OCI-LY7 (cell line): ENCODE results near the gene RAD23B. TPM values are rescaled to one million over a fixed set of nuclear protein-coding genes. Genes with fewer than 3 reads are reported as not detected.

ENCODE experiments used
- BruUV-seq: library from RNA; stranded (reverse); fragments of 400-500 nt; replicated peaks from 2 replicates; lab custom pipeline; 2021; lab: Mats Ljungman, UMichigan
- CTCF ChIA-PET: fragments of 300-600 bp; sonication (Branson Sonifier 250); formaldehyde crosslinking; loops from one replicate; lab custom pipeline; 2022; ENCODE audit warnings: antibody characterized with exemption; ENCODE audit not compliant: unreplicated experiment; lab: Charles Lee
- POLR2A ChIA-PET: fragments of 300-600 bp; sonication (Branson Sonifier 250); formaldehyde crosslinking; loops from one replicate; lab custom pipeline; 2022; ENCODE audit warnings: antibody characterized with exemption; lab: Charles Lee
- DNase-seq: peaks from one replicate; pipeline ENCODE4 v3.0.0-alpha.2; 2015; ENCODE audit warnings: low spot score
- H2AFZ ChIP-seq: fragments of 200-600 bp; sonication (generic), shearing (Covaris generic); 2 replicates; pipeline ENCODE4 v1.6.1; 2014; ENCODE audit warnings: mild to moderate bottlenecking, antibody characterized with exemption, low read length, moderate library complexity
- H3K27ac ChIP-seq: fragments of 200-600 bp; sonication (generic); 2 replicates; pipeline ENCODE4 v1.5.1; 2014; ENCODE audit warnings: mixed run types, low read depth, mild to moderate bottlenecking, moderate library complexity, low read length, inconsistent platforms; ENCODE audit not compliant: poor library complexity, severe bottlenecking
- H3K36me3 ChIP-seq: fragments of 200-600 bp; sonication (generic); 2 replicates; pipeline ENCODE4 v1.6.1; 2014; ENCODE audit warnings: mild to moderate bottlenecking, antibody characterized with exemption, low read length, moderate library complexity, mixed read lengths; ENCODE audit not compliant: insufficient read depth
- H3K4me1 ChIP-seq: fragments of 200-600 bp; sonication (generic); 2 replicates; pipeline ENCODE4 v1.5.1; 2014; ENCODE audit warnings: mild to moderate bottlenecking, low read length; ENCODE audit not compliant: insufficient read depth, poor library complexity, severe bottlenecking
- H3K4me2 ChIP-seq: fragments of 200-600 bp; sonication (generic); 2 replicates; pipeline ENCODE4 v1.6.1; 2014; ENCODE audit warnings: mild to moderate bottlenecking, low read length
- H3K4me3 ChIP-seq: fragments of 200-600 bp; sonication (generic); 2 replicates; pipeline ENCODE4 v1.5.1; 2014; ENCODE audit warnings: mild to moderate bottlenecking, low read depth, low read length; ENCODE audit not compliant: poor library complexity, severe bottlenecking
- H3K79me2 ChIP-seq: fragments of 200-600 bp; sonication (generic); 2 replicates; pipeline ENCODE4 v1.6.1; 2016; ENCODE audit warnings: low read depth, mild to moderate bottlenecking, low read length, moderate library complexity, mixed read lengths; ENCODE audit not compliant: insufficient read depth
- H3K9me2 ChIP-seq: fragments of 200-600 bp; sonication (generic); 2 replicates; pipeline ENCODE4 v1.6.1; 2016; ENCODE audit warnings: mild to moderate bottlenecking, low read length, mixed read lengths; ENCODE audit not compliant: insufficient read depth
- H3K9me3 ChIP-seq: fragments of 200-600 bp; sonication (generic); 2 replicates; pipeline ENCODE4 v1.6.1; 2014; ENCODE audit warnings: mild to moderate bottlenecking, mixed run types, low read length, mixed read lengths
- H4K20me1 ChIP-seq: fragments of 200-600 bp; sonication (generic); 2 replicates; pipeline ENCODE4 v1.6.1; 2014; ENCODE audit warnings: mild to moderate bottlenecking, antibody characterized with exemption, low read length, moderate library complexity, mixed read lengths; ENCODE audit not compliant: insufficient read depth
- CTCF ChIP-seq: fragments of 200-600 bp; sonication (generic); conservative IDR thresholded peaks from 2 replicates; pipeline ENCODE4 v1.5.1; 2014; ENCODE audit warnings: mild to moderate bottlenecking, antibody characterized with exemption, low read length, moderate library complexity, mixed read lengths
- EZH2phosphoT487 ChIP-seq: fragments of 200-600 bp; sonication (generic); IDR thresholded peaks from 2 replicates; pipeline ENCODE4 v1.6.1; 2018; ENCODE audit warnings: low read depth, borderline replicate concordance, mild to moderate bottlenecking, mixed run types, antibody characterized with exemption, low read length, moderate library complexity, mixed read lengths
- intact Hi-C: fragments of 100-400 bp; cut with micrococcal nuclease; formaldehyde crosslinking; loops from one replicate; pipeline ENCODE4 v1.10.0; 2022; ENCODE audit not compliant: unreplicated experiment
- total RNA-seq, 2 experiments: library from RNA; depleted of rRNA in 1 of 2; stranded (reverse); fragments of >200 nt in 1 of 2; shearing (Covaris generic) in 1 of 2; gene quantifications; 2 replicates each; pipeline ENCODE4 v1.2.3, GENCODE V29; 2014 to 2022

Gene RAD23B
- total RNA-seq, 2 experiments from 2014 or later: 67.3 to 120 TPM

- no peak overlapping the region for H2AFZ ChIP-seq
- H3K79me2 ChIP-seq: no peaks in the 10 kb centered on the region
- no peak for DNase-seq
- no TSS peak for BruUV-seq
- TF ChIP-seq CTCF (no peak), EZH2phosphoT487 (no peak)
- CTCF ChIA-PET: interaction anchor here (0.6 kb wide), 1 partner anchor 24 kb away, joined by 3 read pairs; no protein-coding TSS in a partner anchor
- no peaks in the 10 kb centered on the region for H3K9me3 ChIP-seq
- H4K20me1 ChIP-seq: no peaks in the 10 kb centered on the region; the same call in 1 of the 2 replicates
- H3K4me1 ChIP-seq: peaks cover 24% of the 10 kb centered on the region
- H3K4me3 ChIP-seq: no peak overlapping the region
- POLR2A ChIA-PET: interaction anchor here (1.0 kb wide), 1 partner anchor 18 kb away, joined by 4 read pairs; no protein-coding TSS in a partner anchor
- no peaks in the 10 kb centered on the region for H3K9me2 ChIP-seq
- H3K36me3 ChIP-seq: no peaks in the 10 kb centered on the region
- intact Hi-C loops: no loop called here
- no peak overlapping the region for H3K4me2 ChIP-seq
- no peak overlapping the region for H3K27ac ChIP-seq
These were observed 19.8 kb upstream of the RAD23B start for GRCh38 chr9:107263289-107263688.

- intact Hi-C loops: no loop called here
- Histone ChIP-seq H3K36me3 (no peaks in the 10 kb centered on the region), H3K4me1 (no peaks in the 10 kb centered on the region), H3K9me2 (no peaks in the 10 kb centered on the region), H3K4me3 (no peak overlapping the region), H3K79me2 (no peaks in the 10 kb centered on the region), H3K27ac (no peak overlapping the region), H3K9me3 (no peaks in the 10 kb centered on the region), H4K20me1 (no peaks in the 10 kb centered on the region), H2AFZ (no peak overlapping the region), H3K4me2 (no peak overlapping the region)
- ChIA-PET POLR2A (no interaction called here), CTCF (no interaction called here)
- BruUV-seq: no TSS peak
- no peak for DNase-seq
- TF ChIP-seq CTCF: no peak
- TF ChIP-seq EZH2phosphoT487: no peak
These were observed 16.3 kb upstream of the RAD23B start for GRCh38 chr9:107266624-107267368.

- Histone ChIP-seq H3K27ac (no peak overlapping the region), H3K4me2 (no peak overlapping the region), H3K9me3 (no peaks in the 10 kb centered on the region), H3K4me1 (no peaks in the 10 kb centered on the region), H4K20me1 (no peaks in the 10 kb centered on the region), H3K9me2 (no peaks in the 10 kb centered on the region), H3K4me3 (no peak overlapping the region), H2AFZ (no peak overlapping the region), H3K79me2 (no peaks in the 10 kb centered on the region), H3K36me3 (no peaks in the 10 kb centered on the region)
- BruUV-seq: no TSS peak
- ChIA-PET CTCF (no interaction called here), POLR2A (interaction anchor here (1.3 to 3.3 kb wide), 2 partner anchors 13 to 15 kb away, joined by 3 to 13 read pairs; no protein-coding TSS in a partner anchor)
- TF ChIP-seq CTCF (no peak), EZH2phosphoT487 (no peak)
- no peak for DNase-seq
- intact Hi-C loops: no loop called here
These were observed 14.5 kb upstream of the RAD23B start for GRCh38 chr9:107268560-107268959.
